H9 (cell line): Measurements from ENCODE around the gene LRRFIP1. TPM values are rescaled to one million over a fixed set of nuclear protein-coding genes. Genes with fewer than 3 reads are reported as not detected.

Source experiments
- DNase-seq: peaks from one replicate; pipeline ENCODE4 v3.0.0-alpha.2; 2017
- H2AFZ ChIP-seq: one replicate; pipeline ENCODE4 v1.6.1; 2013; ENCODE audit warnings: mild to moderate bottlenecking, low read length, control low read depth, moderate library complexity
- H2AK5ac ChIP-seq: 2 replicates; pipeline ENCODE4 v1.6.1; 2013; ENCODE audit warnings: low read length, control low read depth, mixed read lengths; ENCODE audit not compliant: insufficient read length
- H2BK120ac ChIP-seq: one replicate; pipeline ENCODE4 v1.6.1; 2013; ENCODE audit warnings: low read depth, mild to moderate bottlenecking, low read length, control low read depth, inconsistent platforms; ENCODE audit not compliant: poor library complexity, severe bottlenecking
- H2BK12ac ChIP-seq: 2 replicates; pipeline ENCODE4 v1.6.1; 2013; ENCODE audit warnings: low read length, control low read depth, mixed read lengths, low read depth; ENCODE audit not compliant: insufficient read length
- H2BK15ac ChIP-seq: 2 replicates; pipeline ENCODE4 v1.6.1; 2013; ENCODE audit warnings: low read depth, low read length, control low read depth
- H2BK20ac ChIP-seq: one replicate; pipeline ENCODE4 v1.6.1; 2013; ENCODE audit warnings: low read depth, mild to moderate bottlenecking, low read length, control low read depth, inconsistent platforms; ENCODE audit not compliant: poor library complexity, severe bottlenecking
- H2BK5ac ChIP-seq: 2 replicates; pipeline ENCODE4 v1.6.1; 2013; ENCODE audit warnings: low read length, control low read depth, mixed read lengths; ENCODE audit not compliant: insufficient read length
- H3K14ac ChIP-seq: 2 replicates; pipeline ENCODE4 v1.6.1; 2013; ENCODE audit warnings: low read length, control low read depth; ENCODE audit not compliant: insufficient read depth
- H3K18ac ChIP-seq: 2 replicates; pipeline ENCODE4 v1.6.1; 2013; ENCODE audit warnings: low read depth, mild to moderate bottlenecking, mixed read lengths, low read length, control low read depth; ENCODE audit not compliant: insufficient read length
- H3K23ac ChIP-seq: 2 replicates; pipeline ENCODE4 v1.6.1; 2013; ENCODE audit warnings: low read length, control low read depth, mixed read lengths, low read depth; ENCODE audit not compliant: insufficient read length
- H3K23me2 ChIP-seq: 2 replicates; pipeline ENCODE4 v1.6.1; 2013; ENCODE audit warnings: low read depth, mild to moderate bottlenecking, mixed read lengths, low read length, control low read depth; ENCODE audit not compliant: insufficient read length, poor library complexity, severe bottlenecking
- H3K27ac ChIP-seq: 2 replicates; pipeline ENCODE4 v1.5.1; 2013; ENCODE audit warnings: low read length, control low read depth, mixed read lengths, low read depth; ENCODE audit not compliant: insufficient read length
- H3K27me3 ChIP-seq: 2 replicates; pipeline ENCODE4 v1.6.1; 2013; ENCODE audit warnings: low read length, control low read depth, inconsistent platforms; ENCODE audit not compliant: insufficient read depth
- H3K4ac ChIP-seq: 2 replicates; pipeline ENCODE4 v1.6.1; 2013; ENCODE audit warnings: low read depth, mild to moderate bottlenecking, control low read depth, inconsistent platforms, low read length, moderate library complexity
- H3K4me1 ChIP-seq: 2 replicates; pipeline ENCODE4 v1.6.1; 2013; ENCODE audit warnings: low read length, control low read depth, inconsistent platforms; ENCODE audit not compliant: insufficient read depth
- H3K4me2 ChIP-seq: 2 replicates; pipeline ENCODE4 v1.6.1; 2013; ENCODE audit warnings: low read length, control low read depth, mixed read lengths; ENCODE audit not compliant: insufficient read length, insufficient read depth
- H3K56ac ChIP-seq: 2 replicates; pipeline ENCODE4 v1.6.1; 2013; ENCODE audit warnings: low read depth, mild to moderate bottlenecking, mixed read lengths, low read length, control low read depth; ENCODE audit not compliant: insufficient read length
- H3K79me1 ChIP-seq: 2 replicates; pipeline ENCODE4 v1.6.1; 2013; ENCODE audit warnings: low read depth, mild to moderate bottlenecking, moderate library complexity, low read length, control low read depth, inconsistent platforms; ENCODE audit not compliant: insufficient read depth, poor library complexity, severe bottlenecking
- H3K79me2 ChIP-seq: 2 replicates; pipeline ENCODE4 v1.6.1; 2013; ENCODE audit warnings: low read length, control low read depth, inconsistent platforms; ENCODE audit not compliant: insufficient read depth
- H3K9ac ChIP-seq: 2 replicates; pipeline ENCODE4 v1.6.1; 2013; ENCODE audit warnings: low read length, control low read depth, mixed read lengths; ENCODE audit not compliant: insufficient read length; ENCODE audit errors: extremely low read depth
- H3K9me3 ChIP-seq: one replicate; pipeline ENCODE4 v1.6.1; 2013; ENCODE audit warnings: low read depth, low read length, inconsistent platforms; ENCODE audit not compliant: control insufficient read depth
- H3T11ph ChIP-seq: one replicate; pipeline ENCODE4 v1.6.1; 2013; ENCODE audit warnings: mild to moderate bottlenecking, low read length, control low read depth, inconsistent platforms
- H4K20me1 ChIP-seq: one replicate; pipeline ENCODE4 v1.6.1; 2013; ENCODE audit not compliant: control insufficient read depth, insufficient read length, insufficient read depth
- H4K5ac ChIP-seq: 2 replicates; pipeline ENCODE4 v1.6.1; 2013; ENCODE audit warnings: low read depth, mild to moderate bottlenecking, mixed read lengths, low read length, control low read depth; ENCODE audit not compliant: insufficient read length
- H4K8ac ChIP-seq: replicated peaks from 2 replicates; pipeline ENCODE4 v1.6.1; 2013; ENCODE audit warnings: low read length, control low read depth, mixed read lengths, low read depth; ENCODE audit not compliant: insufficient read length
- H4K91ac ChIP-seq: 2 replicates; pipeline ENCODE4 v1.6.1; 2013; ENCODE audit warnings: low read depth, mild to moderate bottlenecking, moderate library complexity, mixed read lengths, low read length, control low read depth; ENCODE audit not compliant: insufficient read length
- H3K27ac Mint-ChIP-seq, 3 experiments: 2 replicates in 2 of 3; 3 replicates in 1 of 3; pipeline ENCODE4 v1.8.0; 2020 to 2021; ENCODE audit warnings: mixed read lengths in 3 of 3, mild to moderate bottlenecking in 1 of 3, moderate library complexity in 1 of 3
- H3K27me3 Mint-ChIP-seq: 2 replicates; pipeline ENCODE4 v1.8.0; 2021; ENCODE audit warnings: low read depth, mild to moderate bottlenecking, moderate library complexity, mixed read lengths
- H3K36me3 Mint-ChIP-seq, 3 experiments: 2 replicates in 2 of 3; 3 replicates in 1 of 3; pipeline ENCODE4 v1.8.0; 2020 to 2021; ENCODE audit warnings: low read depth in 3 of 3, mixed read lengths in 3 of 3; ENCODE audit not compliant: insufficient read depth in 1 of 3
- H3K4me1 Mint-ChIP-seq, 2 experiments: 2 replicates each; pipeline ENCODE4 v1.8.0; 2020; ENCODE audit warnings: mixed read lengths in 2 of 2
- H3K4me3 Mint-ChIP-seq, 2 experiments: 2 replicates in 1 of 2; 3 replicates in 1 of 2; pipeline ENCODE4 v1.8.0; 2020 to 2021; ENCODE audit warnings: mild to moderate bottlenecking in 2 of 2, mixed read lengths in 2 of 2, moderate library complexity in 1 of 2
- H3K9me3 Mint-ChIP-seq, 2 experiments: 2 replicates in 1 of 2; 3 replicates in 1 of 2; pipeline ENCODE4 v1.8.0; 2020; ENCODE audit warnings: mild to moderate bottlenecking in 2 of 2, mixed read lengths in 2 of 2, moderate library complexity in 1 of 2
- CTCF ChIP-seq: fragments of 200-600 bp; sonication (generic); conservative IDR thresholded peaks from 3 replicates; pipeline ENCODE4 v1.8.0; 2021; ENCODE audit warnings: antibody characterized with exemption, mild to moderate bottlenecking
- WGBS: extraction: QIAGEN DNeasy Blood & Tissue Kit; methylation state at CpG from one replicate; pipeline ENCODE4 v1.1.7; 2013; ENCODE audit warnings: missing lambda C conversion rate, low lambda C conversion rate, mixed read lengths; ENCODE audit not compliant: insufficient read length; ENCODE audit errors: extremely low coverage; 5-methylcytosine and 5-hydroxymethylcytosine counted together
- total RNA-seq: library from RNA; stranded (reverse); gene quantifications from 2 replicates; pipeline ENCODE4 v1.2.1, GENCODE V29; 2021

The LRRFIP1 gene
- total RNA-seq, 1 experiment from 2014 or later = 38.5 TPM

GRCh38 chr2:237643066-237643465, 15.7 kb downstream of the LRRFIP1 start:
- H3K27me3 ChIP-seq = no peaks in the 10 kb centered on the region
- H3T11ph ChIP-seq = no peak overlapping the region
- H4K5ac ChIP-seq = no peak overlapping the region
- H3K9me3 Mint-ChIP-seq = peaks cover 3% of the 10 kb centered on the region in 2 experiments; a peak in 1 of 5 replicates
- H3K27ac ChIP-seq = no peak overlapping the region
- no peak for DNase-seq
- H3K9ac ChIP-seq = no peak overlapping the region
- H3K4me3 Mint-ChIP-seq = no peak overlapping the region
- no peak for TF ChIP-seq CTCF
- H3K27me3 Mint-ChIP-seq = no peaks in the 10 kb centered on the region; the same call in 1 of the 2 replicates
- no peak overlapping the region for H2BK12ac ChIP-seq
- no peak overlapping the region for H2BK5ac ChIP-seq
- peaks cover 2% of the 10 kb centered on the region for H3K79me1 ChIP-seq
- no peak overlapping the region for H2BK120ac ChIP-seq
- H3K36me3 Mint-ChIP-seq = peaks cover 12 to 15% (median 15%) of the 10 kb centered on the region in 3 experiments
- H3K9me3 ChIP-seq = no peaks in the 10 kb centered on the region
- no peak overlapping the region for H4K8ac ChIP-seq
- no peak overlapping the region for H3K4ac ChIP-seq
- H2BK20ac ChIP-seq = no peak overlapping the region
- H4K91ac ChIP-seq = no peak overlapping the region
- H3K4me1 ChIP-seq = no peaks in the 10 kb centered on the region
- H3K23ac ChIP-seq = no peak overlapping the region
- no peaks in the 10 kb centered on the region for H4K20me1 ChIP-seq
- H3K79me2 ChIP-seq = peaks cover 1% of the 10 kb centered on the region; the same call in 1 of the 2 replicates
- H3K18ac ChIP-seq = no peak overlapping the region
- peaks cover 0 to 4% of the 10 kb centered on the region in 2 experiments; a peak in 1 of 4 replicates for H3K4me1 Mint-ChIP-seq
- H2AFZ ChIP-seq = no peak overlapping the region
- no peak overlapping the region for H2AK5ac ChIP-seq
- no CpG with 5 or more reads among the region's 13 CpGs for WGBS
- no peak overlapping the region; the same call in 1 of the 2 replicates for H2BK15ac ChIP-seq
- no peak overlapping the region for H3K14ac ChIP-seq
- H3K56ac ChIP-seq = no peak overlapping the region
- H3K4me2 ChIP-seq = no peak overlapping the region
- no peaks in the 10 kb centered on the region for H3K23me2 ChIP-seq
- H3K27ac Mint-ChIP-seq = no peak overlapping the region
